GM18507 (cell line): ENCODE results near the gene ZNF346.

Source experiments
- DNase-seq: peaks from one replicate; pipeline ENCODE4 v3.0.0; 2011; ENCODE audit warnings: low read depth; ENCODE audit not compliant: insufficient read length; ENCODE audit errors: extremely low spot score
- FAIRE-seq: peaks from 2 replicates; lab custom pipeline; 2011; peaks lifted over from hg19 to GRCh38; lab: Jason Lieb, UNC

The ZNF346 gene

DNA sequence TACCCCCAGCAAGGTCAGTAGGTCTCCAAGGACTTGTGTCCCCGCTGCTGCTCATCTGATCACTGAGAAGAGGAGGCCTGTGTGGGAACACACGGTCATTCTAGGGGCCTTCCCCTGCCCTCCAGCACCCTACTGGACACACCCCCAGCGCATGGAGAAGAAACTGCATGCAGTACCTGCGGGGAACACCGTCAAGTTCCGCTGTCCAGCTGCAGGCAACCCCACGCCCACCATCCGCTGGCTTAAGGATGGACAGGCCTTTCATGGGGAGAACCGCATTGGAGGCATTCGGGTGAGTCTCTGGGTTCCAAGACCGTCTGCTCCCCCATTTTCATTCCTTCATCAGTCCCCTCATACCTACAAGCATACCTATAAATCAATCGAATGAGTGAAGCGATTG is 68.3 kb downstream of the ZNF346 start:
- no peak for FAIRE-seq
- DNase-seq, result no peak

DNA sequence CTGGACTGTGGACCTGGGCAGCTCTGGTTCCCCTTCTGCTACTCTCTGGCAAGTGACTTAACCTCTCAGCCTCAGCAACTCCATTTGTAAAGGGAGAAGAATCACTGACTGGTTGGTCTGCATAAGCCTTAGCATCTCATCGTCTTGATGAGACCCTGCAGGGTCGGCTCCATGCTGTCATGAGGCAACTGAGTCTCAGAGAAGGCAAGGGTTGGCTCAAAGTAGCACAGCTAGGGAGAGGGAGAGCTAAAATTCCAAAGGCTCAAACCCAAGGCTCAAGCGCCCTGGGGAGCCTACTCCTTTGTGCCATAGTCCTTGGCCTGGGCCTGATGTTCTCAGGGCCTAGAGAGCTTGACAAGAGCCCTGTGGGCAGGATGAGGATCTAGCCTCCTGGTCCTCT is 68.7 kb downstream of the ZNF346 start:
- DNase-seq (no peak), FAIRE-seq (no peak)

DNA sequence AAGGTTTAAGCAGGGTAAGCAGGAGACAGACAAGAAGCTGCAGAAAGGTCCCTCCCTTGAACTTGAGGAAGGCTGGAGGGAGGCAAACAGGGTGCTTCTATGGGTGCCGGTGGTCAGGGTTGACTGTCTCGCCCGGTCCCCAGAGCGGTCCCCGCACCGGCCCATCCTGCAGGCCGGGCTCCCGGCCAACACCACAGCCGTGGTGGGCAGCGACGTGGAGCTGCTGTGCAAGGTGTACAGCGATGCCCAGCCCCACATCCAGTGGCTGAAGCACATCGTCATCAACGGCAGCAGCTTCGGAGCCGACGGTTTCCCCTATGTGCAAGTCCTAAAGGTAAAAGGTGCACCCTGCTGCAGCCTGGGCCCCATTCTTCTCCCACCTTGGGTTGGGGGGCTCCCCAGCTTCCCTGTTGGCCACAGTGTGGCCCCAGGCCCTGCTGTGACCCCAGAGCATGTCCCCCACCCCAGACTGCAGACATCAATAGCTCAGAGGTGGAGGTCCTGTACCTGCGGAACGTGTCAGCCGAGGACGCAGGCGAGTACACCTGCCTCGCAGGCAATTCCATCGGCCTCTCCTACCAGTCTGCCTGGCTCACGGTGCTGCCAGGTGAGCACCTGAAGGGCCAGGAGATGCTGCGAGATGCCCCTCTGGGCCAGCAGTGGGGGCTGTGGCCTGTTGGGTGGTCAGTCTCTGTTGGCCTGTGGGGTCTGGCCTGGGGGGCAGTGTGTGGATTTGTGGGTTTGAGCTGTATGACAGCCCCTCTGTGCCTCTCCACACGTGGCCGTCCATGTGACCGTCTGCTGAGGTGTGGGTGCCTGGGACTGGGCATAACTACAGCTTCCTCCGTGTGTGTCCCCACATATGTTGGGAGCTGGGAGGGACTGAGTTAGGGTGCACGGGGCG is 69.9 kb downstream of the ZNF346 start:
- no peak for FAIRE-seq
- no peak for DNase-seq

DNA sequence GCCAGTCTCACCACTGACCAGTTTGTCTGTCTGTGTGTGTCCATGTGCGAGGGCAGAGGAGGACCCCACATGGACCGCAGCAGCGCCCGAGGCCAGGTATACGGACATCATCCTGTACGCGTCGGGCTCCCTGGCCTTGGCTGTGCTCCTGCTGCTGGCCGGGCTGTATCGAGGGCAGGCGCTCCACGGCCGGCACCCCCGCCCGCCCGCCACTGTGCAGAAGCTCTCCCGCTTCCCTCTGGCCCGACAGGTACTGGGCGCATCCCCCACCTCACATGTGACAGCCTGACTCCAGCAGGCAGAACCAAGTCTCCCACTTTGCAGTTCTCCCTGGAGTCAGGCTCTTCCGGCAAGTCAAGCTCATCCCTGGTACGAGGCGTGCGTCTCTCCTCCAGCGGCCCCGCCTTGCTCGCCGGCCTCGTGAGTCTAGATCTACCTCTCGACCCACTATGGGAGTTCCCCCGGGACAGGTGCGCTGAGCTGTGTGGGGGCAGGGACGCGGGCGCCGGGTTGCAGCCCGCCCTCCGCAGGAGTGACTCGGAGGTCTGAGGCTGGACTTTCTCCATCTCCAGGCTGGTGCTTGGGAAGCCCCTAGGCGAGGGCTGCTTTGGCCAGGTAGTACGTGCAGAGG is 70.7 kb downstream of the ZNF346 start:
- FAIRE-seq (no peak), DNase-seq (no peak)

DNA sequence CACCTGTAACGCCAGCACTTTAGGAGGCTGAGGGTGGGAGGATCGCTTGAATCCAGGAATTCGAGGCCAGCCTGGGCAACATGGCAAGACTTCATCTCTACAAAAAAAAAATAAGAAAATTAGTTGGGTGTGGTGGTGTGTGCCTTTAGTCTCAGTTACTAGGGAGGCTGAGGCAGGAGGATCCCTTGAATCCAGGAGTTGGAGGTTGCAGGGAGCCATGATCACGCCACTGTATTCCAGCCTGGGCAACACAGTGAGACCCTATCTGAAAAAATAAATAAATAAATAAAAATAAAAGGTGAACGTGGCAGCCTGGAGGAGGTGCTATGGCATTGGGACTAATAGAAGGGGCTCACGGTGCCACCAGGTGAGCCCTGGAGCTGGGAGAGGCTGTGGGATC is 71.3 kb downstream of the ZNF346 start:
- no peak for FAIRE-seq
- no peak for DNase-seq

DNA sequence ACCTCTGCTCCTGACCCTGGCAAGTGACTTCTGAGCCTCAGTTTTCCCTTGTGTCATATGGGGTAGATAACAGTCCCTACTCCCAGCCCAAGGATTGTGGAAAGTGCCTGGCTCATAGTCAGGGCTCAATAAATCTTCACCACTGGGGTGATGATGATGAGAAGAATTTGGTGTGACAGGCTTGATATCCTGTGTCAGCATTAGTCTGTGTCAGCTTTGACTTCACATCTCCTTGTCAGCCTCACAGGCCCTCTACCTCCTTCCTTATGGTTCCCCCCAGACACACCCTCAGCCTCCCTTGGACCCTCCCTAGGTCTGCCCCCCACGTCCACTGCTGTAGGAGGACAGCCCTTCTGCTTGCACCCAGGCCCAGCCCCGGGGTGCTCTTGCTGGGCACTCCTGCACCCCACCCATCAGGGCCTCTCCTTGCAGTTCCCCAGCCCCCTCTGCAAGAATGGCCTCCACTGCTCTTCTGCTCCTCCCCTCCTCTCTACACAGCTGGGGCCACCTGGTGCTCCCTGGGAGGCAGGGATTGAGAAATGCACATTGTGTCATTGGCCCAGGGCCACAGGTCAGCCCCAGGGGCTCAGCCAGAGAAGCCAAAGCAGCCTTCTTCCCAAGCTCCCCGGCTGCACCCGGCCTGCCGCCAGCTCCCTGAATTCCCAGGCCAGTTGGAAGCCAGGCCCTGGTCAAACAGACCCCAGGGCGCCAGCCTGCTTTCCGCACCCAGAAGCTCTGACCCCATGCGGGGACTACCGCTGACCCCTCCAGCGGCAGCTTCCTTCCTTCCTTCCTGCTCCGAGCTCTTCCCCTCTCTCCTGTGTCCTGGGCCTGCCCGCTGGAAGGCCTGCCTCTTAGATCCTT is 72.0 kb downstream of the ZNF346 start:
- no peak for FAIRE-seq

DNA sequence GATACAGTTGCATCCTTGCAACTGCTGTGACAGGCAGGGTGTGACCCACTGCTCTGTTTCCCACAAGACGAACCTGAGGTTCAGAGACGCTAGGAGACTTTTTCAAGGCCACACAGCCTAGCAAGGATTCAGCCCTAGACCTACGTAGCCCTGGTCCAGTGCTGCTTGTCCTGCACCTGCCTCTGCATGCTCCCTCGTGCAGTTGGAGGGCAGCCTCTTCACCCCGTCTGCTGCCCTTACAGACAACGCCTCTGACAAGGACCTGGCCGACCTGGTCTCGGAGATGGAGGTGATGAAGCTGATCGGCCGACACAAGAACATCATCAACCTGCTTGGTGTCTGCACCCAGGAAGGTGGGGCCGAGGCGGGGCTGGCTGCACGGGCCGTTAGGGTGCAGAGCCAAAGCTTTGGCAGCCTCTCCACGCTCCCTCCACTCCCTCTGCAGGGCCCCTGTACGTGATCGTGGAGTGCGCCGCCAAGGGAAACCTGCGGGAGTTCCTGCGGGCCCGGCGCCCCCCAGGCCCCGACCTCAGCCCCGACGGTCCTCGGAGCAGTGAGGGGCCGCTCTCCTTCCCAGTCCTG is 72.7 kb downstream of the ZNF346 start:
- no peak for FAIRE-seq
- DNase-seq, result no peak

More for the DNA sequence above, 72.0 kb downstream of the ZNF346 start:
- DNase-seq, result no peak

DNA sequence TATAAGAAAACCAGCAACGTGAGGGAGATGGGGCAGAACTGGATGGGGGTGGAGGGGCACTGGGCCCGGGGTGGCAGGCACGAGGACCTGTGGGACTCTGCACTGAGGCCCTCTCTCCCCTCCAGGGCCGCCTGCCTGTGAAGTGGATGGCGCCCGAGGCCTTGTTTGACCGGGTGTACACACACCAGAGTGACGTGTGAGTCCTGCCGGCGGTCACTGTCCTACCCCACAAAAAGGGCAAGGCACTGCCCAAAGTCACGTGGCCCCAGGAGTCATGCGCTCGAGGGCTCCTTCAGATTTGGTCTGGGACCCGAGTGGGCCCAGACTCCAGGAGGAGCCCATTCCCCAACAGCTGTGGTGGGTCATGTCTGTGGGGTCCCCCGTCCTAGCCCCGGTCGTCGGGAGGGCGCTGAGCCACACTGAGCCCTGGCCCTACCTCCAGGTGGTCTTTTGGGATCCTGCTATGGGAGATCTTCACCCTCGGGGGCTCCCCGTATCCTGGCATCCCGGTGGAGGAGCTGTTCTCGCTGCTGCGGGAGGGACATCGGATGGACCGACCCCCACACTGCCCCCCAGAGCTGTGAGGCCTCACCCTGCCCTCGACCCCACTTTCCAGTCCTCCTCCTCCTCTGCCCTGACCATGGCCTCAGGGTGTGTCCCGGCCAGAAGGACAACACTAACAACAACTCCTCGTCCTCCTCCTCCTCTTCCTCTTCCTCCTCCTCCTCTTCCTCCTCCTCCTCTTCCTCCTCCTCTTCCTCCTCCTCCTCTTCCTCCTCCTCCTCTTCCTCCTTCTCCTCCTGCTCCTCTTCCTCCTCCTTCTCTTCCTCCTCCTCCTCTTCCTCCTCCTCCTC is 73.9 kb downstream of the ZNF346 start:
- DNase-seq (no peak), FAIRE-seq (no peak)

DNA sequence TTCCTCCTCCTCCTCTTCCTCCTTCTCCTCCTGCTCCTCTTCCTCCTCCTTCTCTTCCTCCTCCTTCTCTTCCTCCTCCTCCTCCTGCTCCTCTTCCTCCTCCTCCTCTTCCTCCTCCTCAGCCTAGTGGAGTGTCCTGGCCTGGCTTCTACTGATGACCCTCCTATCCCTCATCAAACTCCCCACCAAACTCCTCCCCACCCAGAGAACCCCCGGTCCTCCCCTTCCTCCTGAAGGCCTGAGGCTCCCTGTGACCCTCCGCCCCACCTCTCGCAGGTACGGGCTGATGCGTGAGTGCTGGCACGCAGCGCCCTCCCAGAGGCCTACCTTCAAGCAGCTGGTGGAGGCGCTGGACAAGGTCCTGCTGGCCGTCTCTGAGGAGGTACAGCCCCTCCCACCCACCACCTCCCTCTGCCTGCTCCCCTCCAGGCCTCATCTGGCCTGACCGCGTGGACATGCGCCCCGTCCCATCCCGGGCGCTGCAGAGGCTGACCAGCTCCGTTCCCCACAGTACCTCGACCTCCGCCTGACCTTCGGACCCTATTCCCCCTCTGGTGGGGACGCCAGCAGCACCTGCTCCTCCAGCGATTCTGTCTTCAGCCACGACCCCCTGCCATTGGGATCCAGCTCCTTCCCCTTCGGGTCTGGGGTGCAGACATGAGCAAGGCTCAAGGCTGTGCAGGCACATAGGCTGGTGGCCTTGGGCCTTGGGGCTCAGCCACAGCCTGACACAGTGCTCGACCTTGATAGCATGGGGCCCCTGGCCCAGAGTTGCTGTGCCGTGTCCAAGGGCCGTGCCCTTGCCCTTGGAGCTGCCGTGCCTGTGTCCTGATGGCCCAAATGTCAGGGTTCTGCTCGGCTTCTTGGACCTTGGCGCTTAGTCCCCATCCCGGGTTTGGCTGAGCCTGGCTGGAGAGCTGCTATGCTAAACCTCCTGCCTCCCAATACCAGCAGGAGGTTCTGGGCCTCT is 74.8 kb downstream of the ZNF346 start:
- FAIRE-seq (no peak), DNase-seq (no peak)

DNA sequence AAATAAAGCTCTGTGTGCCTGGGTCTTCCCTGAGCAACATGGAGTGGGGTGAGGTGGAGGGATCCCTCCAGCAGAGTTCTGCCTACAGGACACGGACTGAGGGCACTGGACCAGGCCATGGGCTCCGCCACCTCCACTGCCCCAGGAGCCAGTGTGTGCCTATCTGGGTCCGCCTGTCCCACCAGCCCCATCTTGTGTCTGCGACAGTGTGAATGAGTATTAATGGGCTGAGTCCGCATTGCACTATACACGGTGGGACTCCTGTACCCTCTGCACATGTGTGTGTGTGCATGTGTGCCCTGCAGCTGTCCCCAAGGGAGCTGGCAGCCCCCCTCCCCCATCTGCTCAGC is 75.6 kb downstream of the ZNF346 start:
- FAIRE-seq (no peak), DNase-seq (no peak)

DNA sequence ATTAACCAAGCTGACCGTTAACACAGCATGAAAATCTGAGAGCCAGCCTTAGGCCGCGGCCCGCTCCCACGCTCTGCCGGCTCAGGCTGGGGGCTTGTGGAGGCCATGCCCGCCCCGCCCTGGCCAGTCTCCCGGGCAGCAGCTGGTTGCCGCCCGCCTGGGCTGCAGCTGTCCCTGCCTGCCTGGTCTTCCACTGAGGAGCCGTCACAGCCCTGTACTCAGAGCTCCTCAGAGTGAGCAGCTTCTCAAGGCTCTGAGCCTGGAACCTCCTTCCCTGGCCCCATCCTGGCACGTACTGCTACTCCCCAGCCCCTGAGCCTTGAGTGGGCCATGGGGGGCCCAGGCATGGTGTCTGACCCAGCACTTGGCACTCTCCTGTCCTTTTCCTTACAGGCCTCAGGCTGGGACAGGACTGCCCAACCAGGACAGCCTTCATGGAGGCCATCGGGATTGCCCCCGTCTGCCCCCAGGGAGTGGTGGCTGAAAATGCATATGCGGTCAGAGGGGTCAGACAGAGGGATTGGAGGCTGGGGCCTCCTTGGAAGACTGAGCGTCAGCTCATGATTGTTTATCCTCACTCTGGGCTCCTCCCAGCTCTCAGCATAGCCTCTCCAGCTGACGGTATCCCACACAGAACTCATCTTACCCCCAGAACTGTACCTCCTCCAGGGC is 76.1 kb downstream of the ZNF346 start:
- DNase-seq, result no peak
- FAIRE-seq, result no peak

DNA sequence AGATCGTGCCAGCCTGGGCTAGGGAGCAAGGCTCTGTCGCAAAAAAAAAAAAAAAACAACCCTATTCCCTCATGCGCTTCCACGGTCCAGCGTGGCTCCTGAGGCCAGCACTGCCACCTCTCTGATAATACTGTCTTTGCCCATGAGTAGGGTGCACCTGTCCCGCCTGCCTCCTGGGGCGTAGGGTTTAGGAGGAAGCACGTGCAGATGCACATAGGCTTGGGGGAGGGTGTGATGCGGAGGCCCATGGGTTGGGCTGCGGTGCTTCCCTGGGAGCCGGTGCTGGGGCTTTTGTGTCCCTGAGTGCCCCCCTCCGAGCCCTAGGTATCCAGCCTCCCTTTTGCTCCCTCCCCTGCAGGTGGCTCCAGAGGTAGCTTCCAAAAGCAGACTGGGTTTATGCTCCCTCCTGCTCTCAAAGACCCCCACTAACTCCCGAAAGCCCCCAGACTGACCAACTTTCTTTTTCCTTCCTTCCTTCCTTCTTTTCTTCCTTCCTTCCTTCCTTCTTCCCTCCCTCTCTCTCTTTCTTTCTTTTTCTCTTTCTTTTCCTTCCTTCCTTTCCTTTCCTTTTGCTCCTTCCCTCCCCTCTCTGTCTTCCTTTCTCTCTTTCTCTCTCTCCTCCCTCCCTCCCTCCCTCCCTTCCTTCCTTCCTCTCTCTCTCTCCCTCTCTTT is 77.1 kb downstream of the ZNF346 start:
- DNase-seq, result no peak
- FAIRE-seq, result no peak

DNA sequence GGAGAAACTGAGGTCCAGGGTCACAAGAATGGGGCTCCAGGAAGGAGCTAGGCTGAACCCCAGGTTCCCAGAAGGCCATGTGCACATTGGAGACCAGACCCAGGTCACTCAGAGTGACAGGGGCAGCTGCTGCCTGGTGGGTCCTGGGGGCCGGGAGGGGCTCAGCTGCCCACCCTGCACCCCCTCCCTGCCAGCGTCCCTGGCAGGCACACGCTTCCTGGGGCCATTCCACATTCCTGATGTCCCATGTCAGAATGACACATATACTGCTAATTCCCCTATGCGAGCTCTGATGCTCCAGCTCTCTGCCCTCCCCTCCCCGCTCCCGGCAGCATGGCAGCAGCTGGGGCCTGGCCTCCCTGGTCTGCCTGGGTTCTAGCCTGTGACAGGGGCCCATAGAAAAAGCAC is 78.2 kb downstream of the ZNF346 start:
- FAIRE-seq, result no peak
- DNase-seq, result no peak

DNA sequence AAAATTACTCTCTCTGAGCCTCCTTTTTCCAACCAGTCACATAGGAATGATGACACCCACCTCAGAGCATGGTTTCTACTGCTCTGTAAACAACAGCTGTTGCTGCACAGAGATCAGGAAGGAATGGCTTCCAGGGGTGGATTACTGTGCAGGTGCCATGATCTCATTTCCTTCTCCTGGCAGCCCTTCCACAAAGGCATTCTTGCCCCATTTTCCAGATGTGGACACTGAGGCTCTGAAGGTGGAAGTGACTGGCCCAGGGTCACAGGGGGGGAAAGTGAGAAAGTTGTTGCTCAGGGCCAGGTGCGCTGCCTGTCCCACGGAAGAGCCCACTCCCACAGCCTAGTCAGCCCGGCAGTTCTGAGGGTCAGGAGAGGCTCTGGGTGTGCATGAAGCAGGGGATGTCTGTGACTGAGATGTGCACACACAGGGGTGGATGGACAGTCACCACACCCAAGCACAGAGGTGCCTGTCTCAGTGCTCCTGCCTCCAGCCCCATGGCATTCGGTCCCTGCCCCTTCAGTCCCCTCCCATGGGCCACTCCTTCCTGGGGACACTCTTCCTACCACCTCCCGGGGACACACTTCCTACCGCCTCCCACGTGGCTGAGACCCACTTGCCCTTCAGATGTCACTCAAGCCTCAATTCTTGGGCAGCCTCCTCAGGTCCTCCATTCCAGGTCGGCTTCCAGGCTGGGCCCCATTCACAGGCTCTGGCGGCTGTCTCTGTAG is 81.2 kb downstream of the ZNF346 start:
- DNase-seq (no peak), FAIRE-seq (no peak)

DNA sequence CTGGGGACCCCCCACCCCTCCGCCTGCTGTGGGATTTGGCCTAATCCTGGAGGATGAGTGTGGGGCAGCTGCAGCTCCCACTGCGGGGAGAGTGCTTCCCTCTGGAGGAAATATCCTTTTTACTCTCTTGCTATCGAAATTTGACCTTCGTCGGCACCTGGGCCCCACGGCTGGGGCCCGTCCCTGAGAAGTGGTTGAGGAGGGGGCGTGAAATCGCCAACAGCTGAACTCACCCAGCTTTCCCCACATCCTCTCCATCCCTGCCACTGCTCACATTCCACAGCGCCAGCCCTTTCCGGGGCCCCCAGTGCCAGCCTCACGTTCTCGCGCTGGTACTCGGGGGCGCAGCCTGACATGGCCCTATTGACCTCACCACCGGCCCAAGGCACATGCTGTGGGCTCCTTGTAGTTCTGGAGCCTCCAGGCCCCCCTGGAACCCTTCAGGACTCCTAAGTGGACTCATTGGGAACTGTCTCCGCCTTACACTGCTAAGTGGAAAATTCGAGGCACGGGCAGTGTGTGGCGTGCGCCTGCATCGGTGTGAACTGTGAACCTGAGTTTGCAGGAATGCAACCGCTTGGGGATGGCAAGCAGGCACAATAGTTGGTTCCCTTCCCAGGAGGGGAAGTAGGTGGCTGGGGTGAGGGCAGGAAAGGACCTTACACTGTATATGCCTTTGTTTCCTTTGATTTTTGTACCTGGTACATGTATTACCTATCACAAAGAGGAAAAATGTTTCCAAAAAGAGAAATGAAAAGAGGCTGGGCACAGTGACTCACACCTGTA is 83.4 kb downstream of the ZNF346 start:
- DNase-seq, result no peak
- FAIRE-seq, result no peak

DNA sequence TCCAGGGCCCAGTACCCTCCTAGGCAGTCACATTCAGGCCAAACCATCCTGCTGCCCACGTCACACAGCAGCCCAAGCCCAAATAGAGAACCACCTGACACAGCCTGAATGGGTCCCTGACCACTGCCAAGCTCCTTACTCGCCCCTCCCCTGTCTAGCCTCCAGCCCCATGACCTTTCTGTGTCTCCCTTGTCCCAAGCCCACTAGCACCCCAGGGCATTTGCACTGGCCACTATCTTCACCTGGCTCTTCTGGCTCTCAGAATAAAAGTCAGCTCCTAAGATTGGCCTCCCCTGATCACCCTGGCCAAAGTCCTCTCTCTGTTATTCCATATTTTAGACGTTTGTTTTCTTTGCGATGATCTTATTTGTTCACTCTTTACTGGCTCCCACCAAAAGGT is 84.7 kb downstream of the ZNF346 start:
- DNase-seq (no peak), FAIRE-seq (no peak)
